Transverse colon (tissue), 3 donors: ENCODE data around the gene CTNNBL1.

Experiments
- CTCF ChIP-seq, 5 experiments: fragments of 200-600 bp in 3 of 5; fragments of 450-650 bp in 2 of 5; sonication (generic) in 3 of 5; IDR thresholded peaks; 1 replicate in 2 of 5; 2 replicates in 3 of 5; pipeline ENCODE4 v1.5.1; 2016 to 2017; ENCODE audit warnings: antibody characterized with exemption in 5 of 5, inconsistent platforms in 3 of 5, mild to moderate bottlenecking in 2 of 5, moderate library complexity in 1 of 5
- EP300 ChIP-seq: sonication (generic); formaldehyde crosslinking; IDR thresholded peaks from one replicate; pipeline ENCODE4 v1.6.1; 2017; ENCODE audit warnings: antibody characterized with exemption, low read depth
- POLR2A ChIP-seq: fragments of 450-650 bp; IDR thresholded peaks from one replicate; pipeline ENCODE4 v1.6.1; 2016; ENCODE audit warnings: antibody characterized with exemption, mild to moderate bottlenecking, moderate library complexity

DNA sequence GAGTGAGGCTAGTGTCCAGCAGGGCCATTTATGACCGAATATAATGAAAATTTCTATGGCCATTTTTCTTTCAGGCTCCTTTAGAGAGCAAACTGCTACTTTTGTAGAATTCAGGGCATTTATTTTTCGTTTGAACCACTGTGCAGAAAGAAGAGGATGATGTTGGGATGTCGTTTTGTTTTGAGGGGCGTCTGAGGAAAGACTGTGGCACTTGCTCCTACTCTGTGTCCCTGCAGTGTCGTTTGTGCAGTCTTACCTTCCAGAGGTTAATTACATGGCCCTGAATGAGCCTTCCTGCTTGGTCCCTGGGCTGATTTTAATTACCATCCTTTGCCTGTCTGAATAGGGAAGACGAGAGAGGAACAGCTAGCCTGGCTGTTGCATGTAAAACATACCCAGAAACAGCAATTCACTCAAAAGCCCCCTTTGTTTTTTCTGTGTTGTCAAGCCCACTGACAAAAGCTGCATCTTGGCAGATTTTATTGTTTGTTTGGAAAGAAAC is 65.3 kb downstream of the CTNNBL1 start:
- TF ChIP-seq CTCF (IDR thresholded peaks at IDR 0.05) = no peak
- no peak for TF ChIP-seq POLR2A
- no peak for TF ChIP-seq EP300
